ENCODE measurements around the gene GREM2. TPM values are rescaled to one million over a fixed set of nuclear protein-coding genes. Genes with fewer than 3 reads are reported as not detected.

The GREM2 gene
- total RNA-seq, 2 experiments from 2014 or later, result 0.16 to 0.28 TPM

DNA sequence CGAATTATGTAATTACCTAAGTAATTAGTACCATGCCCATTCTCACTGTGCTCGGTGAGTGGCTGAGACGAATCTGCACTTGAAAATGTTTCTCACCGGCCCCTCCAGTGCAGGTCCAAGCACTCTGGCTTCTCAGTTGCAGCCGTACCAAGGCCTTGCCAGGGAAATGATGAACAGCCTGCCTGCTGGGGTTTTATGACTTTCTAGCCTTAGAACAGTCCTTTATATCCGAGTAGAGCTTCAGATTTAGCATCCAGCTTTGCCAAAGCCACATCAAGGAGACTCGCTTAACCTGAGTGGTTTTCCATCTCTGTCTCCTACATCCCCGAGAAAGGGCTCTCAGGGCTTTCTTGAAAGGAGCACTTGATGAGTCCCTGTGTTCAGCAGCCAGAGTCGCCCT lies 83.4 kb downstream of the GREM2 start:
- no peaks in the 10 kb centered on the region for H3K4me1 ChIP-seq (ENCODE audit: insufficient read depth, low read length)
- Mint-ChIP-seq H3K9me3 (no peaks in the 10 kb centered on the region), H3K36me3 (ENCODE audit: low read depth) (no peaks in the 10 kb centered on the region), H3K4me1 (ENCODE audit: low read depth) (no peaks in the 10 kb centered on the region), H3K4me3 (no peak overlapping the region), H3K27me3 (no peaks in the 10 kb centered on the region), H3K27ac (no peak overlapping the region)
- intact Hi-C loops (cut with DNase I, micrococcal nuclease), result no loop called here
- ATAC-seq (ENCODE audit: poor library complexity) (no peak), DNase-seq (no peak)
- no peak overlapping the region for H3K4me3 ChIP-seq (ENCODE audit: low read length)
- H3K36me3 ChIP-seq (ENCODE audit: insufficient read depth, low read length), result no peaks in the 10 kb centered on the region
- TF ChIP-seq, protein P1, sequence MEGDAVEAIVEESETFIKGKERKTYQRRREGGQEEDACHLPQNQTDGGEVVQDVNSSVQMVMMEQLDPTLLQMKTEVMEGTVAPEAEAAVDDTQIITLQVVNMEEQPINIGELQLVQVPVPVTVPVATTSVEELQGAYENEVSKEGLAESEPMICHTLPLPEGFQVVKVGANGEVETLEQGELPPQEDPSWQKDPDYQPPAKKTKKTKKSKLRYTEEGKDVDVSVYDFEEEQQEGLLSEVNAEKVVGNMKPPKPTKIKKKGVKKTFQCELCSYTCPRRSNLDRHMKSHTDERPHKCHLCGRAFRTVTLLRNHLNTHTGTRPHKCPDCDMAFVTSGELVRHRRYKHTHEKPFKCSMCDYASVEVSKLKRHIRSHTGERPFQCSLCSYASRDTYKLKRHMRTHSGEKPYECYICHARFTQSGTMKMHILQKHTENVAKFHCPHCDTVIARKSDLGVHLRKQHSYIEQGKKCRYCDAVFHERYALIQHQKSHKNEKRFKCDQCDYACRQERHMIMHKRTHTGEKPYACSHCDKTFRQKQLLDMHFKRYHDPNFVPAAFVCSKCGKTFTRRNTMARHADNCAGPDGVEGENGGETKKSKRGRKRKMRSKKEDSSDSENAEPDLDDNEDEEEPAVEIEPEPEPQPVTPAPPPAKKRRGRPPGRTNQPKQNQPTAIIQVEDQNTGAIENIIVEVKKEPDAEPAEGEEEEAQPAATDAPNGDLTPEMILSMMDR (IDR thresholded peaks at IDR 0.05), result no peak
- CTCF ChIA-PET, result no interaction called here
- no peak overlapping the region for H3K27ac ChIP-seq (ENCODE audit: low read depth in 1 of 2, low read length in 2 of 2)
- no peaks in the 10 kb centered on the region for H3K27me3 ChIP-seq (ENCODE audit: control insufficient read depth in 1 of 2, insufficient read depth in 2 of 2, low read length in 2 of 2)
- POLR2A ChIA-PET, result no interaction called here
- no peaks in the 10 kb centered on the region for H3K9me3 ChIP-seq (ENCODE audit: control insufficient read depth in 1 of 2, insufficient read depth in 1 of 2, low read length in 2 of 2)

- Mint-ChIP-seq H3K4me3 (no peak overlapping the region), H3K27me3 (no peaks in the 10 kb centered on the region), H3K9me3 (no peaks in the 10 kb centered on the region), H3K36me3 (ENCODE audit: low read depth) (no peaks in the 10 kb centered on the region), H3K4me1 (ENCODE audit: low read depth) (no peaks in the 10 kb centered on the region), H3K27ac (no peak overlapping the region)
- no peak overlapping the region for H3K4me3 ChIP-seq (ENCODE audit: low read length)
- intact Hi-C loops (cut with DNase I, micrococcal nuclease), result no loop called here
- no peaks in the 10 kb centered on the region for H3K9me3 ChIP-seq (ENCODE audit: control insufficient read depth in 1 of 2, insufficient read depth in 1 of 2, low read length in 2 of 2)
- H3K27ac ChIP-seq (ENCODE audit: low read depth in 1 of 2, low read length in 2 of 2), result no peak overlapping the region
- DNase-seq (no peak), ATAC-seq (ENCODE audit: poor library complexity) (no peak)
- TF ChIP-seq, protein P1 (IDR thresholded peaks at IDR 0.05), result no peak
- no peaks in the 10 kb centered on the region for H3K36me3 ChIP-seq (ENCODE audit: insufficient read depth, low read length)
- ChIA-PET CTCF (no interaction called here), POLR2A (no interaction called here)
- H3K27me3 ChIP-seq (ENCODE audit: control insufficient read depth in 1 of 2, insufficient read depth in 2 of 2, low read length in 2 of 2), result no peaks in the 10 kb centered on the region
- no peaks in the 10 kb centered on the region for H3K4me1 ChIP-seq (ENCODE audit: insufficient read depth, low read length)
Observed at GRCh38 chr1:240527086-240527485, 84.9 kb downstream of the GREM2 start.

GRCh38 chr1:240526312-240526711 lies 85.6 kb downstream of the GREM2 start:
- POLR2A ChIA-PET, result no interaction called here

More at GRCh38 chr1:240526312-240526711, 85.6 kb downstream of the GREM2 start:
- Mint-ChIP-seq H3K9me3 (no peaks in the 10 kb centered on the region), H3K4me1 (ENCODE audit: low read depth) (no peaks in the 10 kb centered on the region), H3K36me3 (ENCODE audit: low read depth) (no peaks in the 10 kb centered on the region), H3K27ac (no peak overlapping the region), H3K4me3 (no peak overlapping the region), H3K27me3 (no peaks in the 10 kb centered on the region)
- no peaks in the 10 kb centered on the region for H3K27me3 ChIP-seq (ENCODE audit: control insufficient read depth in 1 of 2, insufficient read depth in 2 of 2, low read length in 2 of 2)
- ATAC-seq (ENCODE audit: poor library complexity) (no peak), DNase-seq (no peak)
- H3K4me1 ChIP-seq (ENCODE audit: insufficient read depth, low read length), result no peaks in the 10 kb centered on the region
- TF ChIP-seq, protein P1 (IDR thresholded peaks at IDR 0.05), result no peak
- H3K9me3 ChIP-seq (ENCODE audit: control insufficient read depth in 1 of 2, insufficient read depth in 1 of 2, low read length in 2 of 2), result peaks cover 0 to 1% of the 10 kb centered on the region in 2 experiments
- no peak overlapping the region for H3K27ac ChIP-seq (ENCODE audit: low read depth in 1 of 2, low read length in 2 of 2)
- intact Hi-C loops (cut with DNase I, micrococcal nuclease), result no loop called here
- CTCF ChIA-PET, result no interaction called here
- no peak overlapping the region for H3K4me3 ChIP-seq (ENCODE audit: low read length)
- H3K36me3 ChIP-seq (ENCODE audit: insufficient read depth, low read length), result no peaks in the 10 kb centered on the region
